Measurements from ENCODE around the gene LUC7L2.

- TF ChIP-seq, protein P1, sequence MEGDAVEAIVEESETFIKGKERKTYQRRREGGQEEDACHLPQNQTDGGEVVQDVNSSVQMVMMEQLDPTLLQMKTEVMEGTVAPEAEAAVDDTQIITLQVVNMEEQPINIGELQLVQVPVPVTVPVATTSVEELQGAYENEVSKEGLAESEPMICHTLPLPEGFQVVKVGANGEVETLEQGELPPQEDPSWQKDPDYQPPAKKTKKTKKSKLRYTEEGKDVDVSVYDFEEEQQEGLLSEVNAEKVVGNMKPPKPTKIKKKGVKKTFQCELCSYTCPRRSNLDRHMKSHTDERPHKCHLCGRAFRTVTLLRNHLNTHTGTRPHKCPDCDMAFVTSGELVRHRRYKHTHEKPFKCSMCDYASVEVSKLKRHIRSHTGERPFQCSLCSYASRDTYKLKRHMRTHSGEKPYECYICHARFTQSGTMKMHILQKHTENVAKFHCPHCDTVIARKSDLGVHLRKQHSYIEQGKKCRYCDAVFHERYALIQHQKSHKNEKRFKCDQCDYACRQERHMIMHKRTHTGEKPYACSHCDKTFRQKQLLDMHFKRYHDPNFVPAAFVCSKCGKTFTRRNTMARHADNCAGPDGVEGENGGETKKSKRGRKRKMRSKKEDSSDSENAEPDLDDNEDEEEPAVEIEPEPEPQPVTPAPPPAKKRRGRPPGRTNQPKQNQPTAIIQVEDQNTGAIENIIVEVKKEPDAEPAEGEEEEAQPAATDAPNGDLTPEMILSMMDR (IDR thresholded peaks at IDR 0.05), result no peak
- no peak for TF ChIP-seq POLR2AphosphoS5 (IDR thresholded peaks at IDR 0.05)
These were observed 941 bp upstream of the LUC7L2 start for GRCh38 chr7:139358541-139359365.

All from breast epithelium (tissue), 3 donors.